Measurements from ENCODE around the gene BEX1.
"Not testable (repeated sequence)": the region's sequence is repeated elsewhere in the genome, so short reads cannot be mapped to it uniquely, and the experiment has no call there.

BEX1 gene

DNA sequence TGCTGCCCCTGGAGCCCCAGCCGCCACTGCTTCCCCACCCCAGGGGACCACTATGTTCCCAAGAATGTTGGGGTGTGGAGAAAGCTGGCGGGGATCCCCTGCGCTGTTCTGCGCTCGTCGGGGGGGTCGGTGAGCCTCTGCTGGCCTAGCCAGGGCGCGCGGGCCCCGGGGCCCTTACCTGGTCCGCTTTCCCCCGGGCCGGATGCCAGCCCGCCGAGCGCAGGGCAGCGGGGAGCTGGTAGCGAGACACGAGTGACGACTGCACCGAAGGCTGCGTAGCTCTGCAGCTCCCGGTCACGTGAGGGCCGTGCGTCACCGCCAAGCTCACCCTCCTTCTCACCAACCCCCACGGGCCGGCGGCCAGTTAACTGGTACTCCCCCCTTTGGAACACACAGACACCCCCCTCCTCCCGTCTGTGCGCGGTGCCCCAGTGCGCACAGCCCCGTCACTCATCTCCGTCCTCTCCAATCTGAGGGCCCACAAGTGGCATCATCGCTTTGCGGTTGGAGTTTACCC, at the start of gene BEX1:
Gene BEX1, minus strand, starts transcription at position 254 of the 517 bp plus-strand sequence. CDS start 897 bp downstream, outside the sequence.
- peak within 1 kb of the TSS; percentile 37 to 50 for H3K4me3 ChIP-seq (replicated peaks in 1 of 2; ENCODE audit: low read depth in 2 of 2, low read length in 2 of 2)
- DNase-seq (ENCODE audit: low read depth in 2 of 2), result peak; percentile 52 to 64
- TF ChIP-seq, protein P1, sequence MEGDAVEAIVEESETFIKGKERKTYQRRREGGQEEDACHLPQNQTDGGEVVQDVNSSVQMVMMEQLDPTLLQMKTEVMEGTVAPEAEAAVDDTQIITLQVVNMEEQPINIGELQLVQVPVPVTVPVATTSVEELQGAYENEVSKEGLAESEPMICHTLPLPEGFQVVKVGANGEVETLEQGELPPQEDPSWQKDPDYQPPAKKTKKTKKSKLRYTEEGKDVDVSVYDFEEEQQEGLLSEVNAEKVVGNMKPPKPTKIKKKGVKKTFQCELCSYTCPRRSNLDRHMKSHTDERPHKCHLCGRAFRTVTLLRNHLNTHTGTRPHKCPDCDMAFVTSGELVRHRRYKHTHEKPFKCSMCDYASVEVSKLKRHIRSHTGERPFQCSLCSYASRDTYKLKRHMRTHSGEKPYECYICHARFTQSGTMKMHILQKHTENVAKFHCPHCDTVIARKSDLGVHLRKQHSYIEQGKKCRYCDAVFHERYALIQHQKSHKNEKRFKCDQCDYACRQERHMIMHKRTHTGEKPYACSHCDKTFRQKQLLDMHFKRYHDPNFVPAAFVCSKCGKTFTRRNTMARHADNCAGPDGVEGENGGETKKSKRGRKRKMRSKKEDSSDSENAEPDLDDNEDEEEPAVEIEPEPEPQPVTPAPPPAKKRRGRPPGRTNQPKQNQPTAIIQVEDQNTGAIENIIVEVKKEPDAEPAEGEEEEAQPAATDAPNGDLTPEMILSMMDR (IDR thresholded peaks at IDR 0.05; ENCODE audit: low read depth, low read length), result no peak

DNA sequence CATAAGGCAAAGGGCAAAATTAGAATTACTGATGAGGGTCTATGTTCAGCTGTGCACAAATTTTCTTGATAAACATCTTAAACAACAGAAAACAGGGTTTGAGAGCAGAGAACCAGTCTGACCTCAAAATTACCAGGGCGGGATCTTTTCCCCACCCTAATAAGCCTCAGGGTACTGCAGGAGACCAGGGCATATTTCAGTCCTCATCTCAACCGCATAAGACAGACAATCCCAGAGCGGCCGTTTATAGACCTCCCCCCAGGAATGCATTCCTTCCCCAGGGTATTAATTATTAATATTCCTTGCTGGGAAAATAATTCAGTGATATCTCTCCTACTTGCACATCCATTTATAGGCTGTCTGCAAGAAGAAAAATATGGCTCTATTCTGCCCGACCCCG, 45.5 kb upstream of the BEX1 start:
- H3K4me3 ChIP-seq (replicated peaks in 1 of 2; ENCODE audit: low read depth in 2 of 2, low read length in 2 of 2); DNase-seq (ENCODE audit: low read depth in 2 of 2): not testable (repeated sequence)

DNA sequence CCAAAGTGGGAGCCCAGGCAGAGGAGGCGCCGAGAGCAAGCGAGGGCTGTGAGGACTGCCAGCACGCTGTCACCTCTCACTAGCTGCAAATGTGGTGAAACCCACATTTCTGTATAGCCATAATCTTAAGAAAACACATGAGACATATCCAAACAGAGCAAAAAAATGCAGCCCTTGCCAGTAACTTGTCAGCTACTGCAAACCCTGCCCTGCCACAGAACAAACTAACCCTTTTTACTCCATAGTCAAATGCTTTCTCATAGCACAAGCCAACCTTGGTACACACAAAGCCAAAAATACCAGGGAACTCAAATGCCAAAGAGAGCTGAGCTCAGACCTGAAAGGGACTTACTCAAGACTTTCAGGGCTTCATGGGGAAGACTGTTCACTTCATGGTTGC, 43.9 kb upstream of the BEX1 start:
- TF ChIP-seq, protein P1 (IDR thresholded peaks at IDR 0.05; ENCODE audit: low read depth, low read length), result no peak
- DNase-seq (ENCODE audit: low read depth in 2 of 2), result peak in 1 of 2 donors; percentile 64
- H3K4me3 ChIP-seq (replicated peaks in 1 of 2; ENCODE audit: low read depth in 2 of 2, low read length in 2 of 2), result no peak overlapping the region

DNA sequence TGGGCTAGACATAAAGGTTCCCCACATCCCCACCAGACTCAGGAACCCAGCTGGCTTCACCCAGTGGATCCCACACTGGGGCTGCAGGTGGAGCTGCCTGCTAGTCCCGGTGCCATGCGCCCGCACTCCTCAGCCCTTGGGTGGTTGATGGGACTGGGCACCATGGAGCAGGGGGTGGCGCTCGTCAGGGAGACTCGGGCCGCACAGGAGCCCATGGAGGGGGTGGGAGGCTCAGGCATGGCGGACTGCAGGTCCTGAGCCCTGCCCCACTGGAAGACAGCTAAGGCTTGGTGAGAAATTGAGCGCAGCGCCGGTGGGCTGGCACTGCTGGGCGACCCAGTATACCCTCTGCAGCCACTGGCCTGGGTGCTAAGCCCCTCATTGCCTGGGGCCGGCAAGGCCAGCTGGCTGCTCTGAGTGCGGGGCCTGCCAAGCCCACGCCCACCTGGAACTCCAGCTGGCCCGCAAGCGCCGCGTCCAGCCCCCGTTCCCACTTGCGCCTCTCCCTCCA, 43.3 kb upstream of the BEX1 start:
- DNase-seq (ENCODE audit: low read depth in 2 of 2); H3K4me3 ChIP-seq (replicated peaks in 1 of 2; ENCODE audit: low read depth in 2 of 2, low read length in 2 of 2): not testable (repeated sequence)

DNA sequence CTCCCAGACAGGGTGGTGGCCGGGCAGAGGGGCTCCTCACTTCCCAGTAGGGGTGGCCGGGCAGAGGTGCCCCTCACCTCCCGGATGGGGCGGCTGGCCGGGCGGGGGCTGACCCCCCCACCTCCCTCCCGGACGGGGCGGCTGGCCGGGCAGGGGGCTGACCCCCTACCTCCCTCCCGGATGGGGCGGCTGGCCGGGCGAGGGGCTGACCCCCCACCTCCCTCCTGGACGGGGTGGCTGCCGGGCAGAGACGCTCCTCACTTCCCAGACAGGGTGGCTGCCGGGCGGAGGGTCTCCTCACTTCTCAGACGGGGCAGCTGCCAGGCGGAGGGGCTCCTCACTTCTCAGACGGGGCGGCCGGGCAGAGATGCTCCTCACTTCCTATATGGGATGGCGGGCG, 40.4 kb upstream of the BEX1 start:
- DNase-seq (ENCODE audit: low read depth in 2 of 2); H3K4me3 ChIP-seq (replicated peaks in 1 of 2; ENCODE audit: low read depth in 2 of 2, low read length in 2 of 2): not testable (repeated sequence)

DNA sequence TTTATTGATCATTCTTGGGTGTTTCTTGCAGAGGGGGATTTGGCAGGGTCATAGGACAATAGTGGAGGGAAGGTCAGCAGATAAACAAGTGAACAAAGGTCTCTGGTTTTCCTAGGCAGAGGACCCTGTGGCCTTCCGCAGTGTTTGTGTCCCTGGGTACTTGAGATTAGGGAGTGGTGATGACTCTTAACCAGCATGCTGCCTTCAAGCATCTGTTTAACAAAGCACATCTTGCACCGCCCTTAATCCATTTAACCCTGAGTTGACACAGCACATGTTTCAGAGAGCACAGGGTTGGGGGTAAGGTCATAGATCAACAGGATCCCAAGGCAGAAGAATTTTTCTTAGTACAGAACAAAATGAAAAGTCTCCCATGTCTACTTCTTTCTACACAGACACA, 39.9 kb upstream of the BEX1 start:
- DNase-seq (ENCODE audit: low read depth in 2 of 2), result not testable (repeated sequence)

DNA sequence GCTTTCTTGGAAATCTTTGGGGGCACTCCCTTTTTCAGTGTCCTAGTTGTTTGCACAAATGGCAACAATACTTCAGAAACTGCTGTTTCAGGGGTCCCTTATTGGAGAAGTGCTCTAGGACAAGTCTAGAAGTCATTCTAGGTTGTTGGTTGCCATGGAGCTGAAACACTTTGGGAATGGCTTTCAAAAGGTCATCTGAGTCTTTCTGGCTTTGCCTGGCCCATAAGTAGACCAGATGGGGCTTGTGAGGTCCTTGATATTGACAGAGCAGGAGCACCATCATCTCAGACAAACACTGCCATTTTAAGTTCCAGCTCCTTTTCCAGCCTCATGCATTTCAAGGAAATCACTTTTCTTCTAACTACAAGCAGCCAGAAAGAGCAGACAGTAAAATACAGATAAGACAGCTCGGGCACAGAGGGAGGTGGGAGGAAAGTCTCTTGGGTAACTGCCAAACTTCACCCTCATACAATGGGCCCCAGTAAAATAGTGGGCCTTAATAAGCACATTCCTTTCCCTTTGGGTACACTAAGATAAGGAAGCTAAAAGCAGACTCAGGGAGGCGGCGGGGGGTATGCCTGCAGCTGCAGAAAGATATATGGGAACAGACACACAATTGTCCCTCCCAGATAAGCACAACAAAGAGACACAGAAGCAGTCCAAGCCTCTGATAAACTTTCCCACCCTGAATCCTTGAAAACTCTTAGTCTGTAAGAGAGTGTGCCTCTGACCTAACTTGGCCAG, 37.5 kb upstream of the BEX1 start:
- TF ChIP-seq, protein P1 (IDR thresholded peaks at IDR 0.05; ENCODE audit: low read depth, low read length), result no peak
- peak in 1 of 2 donors; percentile 35 for DNase-seq (ENCODE audit: low read depth in 2 of 2)
- no peak overlapping the region for H3K4me3 ChIP-seq (replicated peaks in 1 of 2; ENCODE audit: low read depth in 2 of 2, low read length in 2 of 2)

More for the DNA sequence above, 39.9 kb upstream of the BEX1 start:
- H3K4me3 ChIP-seq (replicated peaks in 1 of 2; ENCODE audit: low read depth in 2 of 2, low read length in 2 of 2), result not testable (repeated sequence)

DNA sequence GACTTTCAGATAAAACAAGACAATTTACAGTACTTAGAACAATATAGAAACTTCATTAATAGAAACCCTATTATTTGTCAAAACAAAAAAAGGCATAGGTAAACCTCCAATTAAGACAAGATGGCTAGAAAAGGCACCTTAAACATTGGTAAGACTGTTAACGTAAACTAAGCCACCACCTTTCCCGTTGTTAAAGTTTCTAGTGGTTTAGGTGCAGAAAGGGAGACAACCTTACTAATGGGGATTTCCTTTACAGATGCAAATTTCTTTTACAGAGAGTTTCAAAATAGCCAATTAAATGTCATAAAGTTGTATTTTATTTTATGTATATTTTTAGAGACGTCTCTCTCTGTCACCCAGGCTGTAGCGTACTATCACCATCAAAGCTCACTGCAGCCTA, 36.5 kb upstream of the BEX1 start:
- H3K4me3 ChIP-seq (replicated peaks in 1 of 2; ENCODE audit: low read depth in 2 of 2, low read length in 2 of 2), result no peak overlapping the region
- TF ChIP-seq, protein P1 (IDR thresholded peaks at IDR 0.05; ENCODE audit: low read depth, low read length), result no peak
- DNase-seq (ENCODE audit: low read depth in 2 of 2), result no peak

DNA sequence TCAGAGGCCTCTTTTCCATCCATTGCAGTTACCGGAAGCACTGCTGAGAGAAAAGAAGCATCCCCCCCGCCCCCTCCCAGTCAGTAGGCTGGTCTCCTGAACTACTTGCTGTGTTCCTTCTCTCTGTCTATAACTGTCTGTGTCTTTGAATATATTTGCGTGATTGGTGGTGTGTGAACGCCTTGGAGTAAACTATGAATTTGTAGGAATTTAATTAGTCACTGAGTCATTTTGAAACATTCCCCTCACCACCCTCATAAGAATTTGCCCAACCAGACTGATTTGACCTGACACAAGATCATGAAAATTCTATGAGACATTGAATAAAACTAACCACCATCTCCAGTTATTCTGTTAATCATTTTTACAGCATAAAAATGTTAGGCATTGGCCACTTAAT, 35.7 kb upstream of the BEX1 start:
- no peak for DNase-seq (ENCODE audit: low read depth in 2 of 2)
- TF ChIP-seq, protein P1 (IDR thresholded peaks at IDR 0.05; ENCODE audit: low read depth, low read length), result no peak
- H3K4me3 ChIP-seq (replicated peaks in 1 of 2; ENCODE audit: low read depth in 2 of 2, low read length in 2 of 2), result no peak overlapping the region

Data from cardiac fibroblast (primary cell).